Activated CD8-positive, alpha-beta memory T cell treated with anti-CD3 and anti-CD28 coated beads, Interleukin-2, amount 10 ng/mL, durations not matched to agents 7 days and 5 days (primary cell): Measurements from ENCODE around the gene UNC13C. TPM values are rescaled to one million over a fixed set of nuclear protein-coding genes. Genes with fewer than 3 reads are reported as not detected.

Experiments
- ATAC-seq: fragments of 150-1000 bp; cut with Tn5 transposase; one replicate; pipeline ENCODE4 v1.10.0; 2021; ENCODE audit warnings: moderate library complexity
- CTCF ChIA-PET: fragments of 350-600 bp; sonication (Branson Sonifier 250); formaldehyde crosslinking; loops from one replicate; lab custom pipeline; 2021; ENCODE audit warnings: antibody characterized with exemption; lab: Charles Lee
- DNase-seq: peaks from one replicate; pipeline ENCODE4 v3.0.0-alpha.2; 2020
- H3K27ac Mint-ChIP-seq: one replicate; pipeline ENCODE4 v1.8.0; 2021; ENCODE audit warnings: mild to moderate bottlenecking, mixed read lengths
- H3K27me3 Mint-ChIP-seq: one replicate; pipeline ENCODE4 v1.8.0; 2021; ENCODE audit warnings: mixed read lengths
- H3K36me3 Mint-ChIP-seq: one replicate; pipeline ENCODE4 v1.8.0; 2021; ENCODE audit warnings: mild to moderate bottlenecking, mixed read lengths
- H3K4me1 Mint-ChIP-seq: one replicate; pipeline ENCODE4 v1.8.0; 2021; ENCODE audit warnings: mixed read lengths
- H3K4me3 Mint-ChIP-seq: one replicate; pipeline ENCODE4 v1.8.0; 2021; ENCODE audit warnings: mild to moderate bottlenecking, moderate library complexity, mixed read lengths
- H3K9me3 Mint-ChIP-seq: one replicate; pipeline ENCODE4 v1.8.0; 2022; ENCODE audit warnings: low read depth, mixed read lengths
- total RNA-seq, 2 experiments: library from RNA; stranded (reverse); gene quantifications; one replicate each; pipeline ENCODE4 v1.2.3, GENCODE V29; 2021

The UNC13C gene
- total RNA-seq, 2 experiments from 2014 or later = not detected

DNA sequence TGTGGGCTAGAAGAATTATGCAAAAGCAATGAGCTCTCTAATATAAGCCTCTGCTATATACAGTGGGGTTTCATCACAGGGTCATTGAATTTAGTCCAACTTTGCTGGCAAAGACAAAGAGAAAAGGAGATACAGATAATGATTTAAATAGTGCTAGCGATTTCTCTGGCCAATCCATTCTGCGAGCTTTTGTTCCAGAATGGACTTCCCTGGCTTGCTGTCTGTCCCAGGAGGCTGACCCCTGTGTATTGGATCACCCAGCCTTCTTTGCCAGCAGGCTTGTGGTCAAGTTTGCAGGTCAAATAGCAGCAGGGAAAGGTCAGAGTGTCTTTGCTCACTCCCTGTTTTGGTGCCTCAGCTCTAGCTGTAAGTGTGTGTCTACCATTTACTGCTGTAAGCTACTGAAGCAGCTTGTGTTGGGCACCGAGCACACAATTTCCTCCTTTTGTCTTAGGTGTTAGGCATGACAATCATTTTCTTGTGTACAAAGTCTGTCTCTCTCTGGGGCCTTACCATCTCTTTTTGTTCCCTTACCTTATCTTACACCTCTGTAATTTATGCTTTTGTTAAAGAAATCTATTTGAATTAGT lies 55.7 kb downstream of the UNC13C start:
- Mint-ChIP-seq H3K27ac (no peak overlapping the region), H3K4me1 (no peaks in the 10 kb centered on the region), H3K9me3 (no peaks in the 10 kb centered on the region), H3K36me3 (no peaks in the 10 kb centered on the region), H3K4me3 (no peak overlapping the region), H3K27me3 (no peaks in the 10 kb centered on the region)
- DNase-seq (no peak), ATAC-seq (no peak)
- CTCF ChIA-PET = no interaction called here

DNA sequence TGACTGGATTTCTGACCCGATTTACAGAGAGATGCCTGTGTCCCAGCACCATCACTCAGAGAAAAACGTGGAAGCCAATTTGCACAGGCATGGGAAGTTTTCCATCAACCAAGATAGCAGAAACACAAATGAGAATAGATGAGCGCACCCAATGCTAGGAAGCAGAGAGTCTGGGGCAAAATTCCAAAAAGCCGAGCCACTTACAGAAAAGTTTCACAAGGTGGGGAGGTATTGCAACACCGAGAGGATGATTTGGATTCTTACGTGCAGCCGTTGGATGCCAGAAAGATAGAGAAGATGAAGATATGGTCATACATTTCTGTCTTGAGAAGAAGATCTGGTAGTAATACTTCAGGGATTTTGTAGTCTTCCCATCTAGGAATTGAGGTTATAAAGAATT lies 57.4 kb downstream of the UNC13C start:
- Mint-ChIP-seq H3K4me1 (no peaks in the 10 kb centered on the region), H3K36me3 (no peaks in the 10 kb centered on the region), H3K4me3 (no peak overlapping the region), H3K9me3 (no peaks in the 10 kb centered on the region), H3K27me3 (no peaks in the 10 kb centered on the region), H3K27ac (no peak overlapping the region)
- DNase-seq (no peak), ATAC-seq (no peak)
- CTCF ChIA-PET = no interaction called here

DNA sequence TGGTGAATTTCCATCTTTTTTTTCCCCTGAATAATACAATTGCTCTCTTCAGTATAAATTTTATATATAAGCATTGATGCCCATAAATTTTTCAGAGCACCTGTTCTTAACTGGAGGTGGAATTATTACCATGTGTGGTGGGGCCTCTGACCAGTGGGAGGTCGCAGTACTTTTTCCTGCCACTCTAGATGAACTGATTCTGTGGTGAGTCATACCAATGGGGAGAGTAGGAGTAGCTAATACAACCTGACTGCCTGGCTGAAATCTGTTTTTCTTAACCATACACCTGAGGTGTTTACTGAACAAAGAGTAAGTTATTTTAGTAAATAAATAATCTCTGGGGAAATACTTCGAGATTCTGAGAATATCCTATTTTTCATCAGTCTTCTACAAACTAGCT lies 67.2 kb downstream of the UNC13C start:
- Mint-ChIP-seq H3K9me3 (no peaks in the 10 kb centered on the region), H3K27me3 (no peaks in the 10 kb centered on the region), H3K36me3 (no peaks in the 10 kb centered on the region), H3K27ac (no peak overlapping the region), H3K4me3 (no peak overlapping the region), H3K4me1 (no peaks in the 10 kb centered on the region)
- no peak for DNase-seq
- CTCF ChIA-PET = no interaction called here
- no peak for ATAC-seq

DNA sequence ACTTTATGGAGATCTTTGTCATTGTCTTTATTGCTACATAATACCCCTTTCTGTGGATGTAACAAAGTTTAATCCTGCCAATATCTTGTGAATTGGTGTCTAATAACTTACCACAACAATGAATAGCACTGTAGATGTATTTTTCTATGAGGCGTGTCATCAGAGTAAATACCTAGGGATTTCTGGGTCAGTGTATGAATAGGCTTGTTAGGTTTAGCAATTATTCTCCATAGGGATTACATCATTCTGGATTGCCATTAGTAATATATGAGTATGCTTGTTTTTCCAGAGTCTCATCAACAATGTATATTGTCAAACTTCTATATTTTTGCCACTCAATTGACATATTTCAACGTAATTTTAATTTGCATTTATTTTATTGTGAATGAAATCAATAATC lies 67.9 kb downstream of the UNC13C start:
- CTCF ChIA-PET = no interaction called here
- ATAC-seq = no peak
- H3K9me3 Mint-ChIP-seq = no peaks in the 10 kb centered on the region

DNA sequence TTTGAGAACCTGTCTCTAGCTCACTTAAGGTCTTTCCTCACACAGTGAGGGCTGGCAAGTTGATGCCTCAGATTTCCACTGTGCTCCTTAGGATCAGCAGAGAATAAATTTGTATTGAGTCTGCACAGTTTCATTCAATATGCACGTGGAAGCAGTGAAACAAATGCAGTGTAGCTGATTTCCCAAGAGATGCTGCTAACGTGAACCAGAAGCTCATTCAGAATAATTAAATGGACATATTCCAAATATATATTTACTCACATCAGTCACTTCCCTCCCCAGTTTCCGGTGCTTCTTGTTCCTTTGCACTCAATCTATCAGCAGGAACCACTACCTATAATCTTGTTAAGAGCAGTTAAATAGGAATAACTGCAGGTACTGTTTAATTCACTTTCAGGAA lies 86.1 kb downstream of the UNC13C start:
- Mint-ChIP-seq H3K4me3 (no peak overlapping the region), H3K9me3 (peaks cover 3% of the 10 kb centered on the region), H3K27ac (no peak overlapping the region), H3K27me3 (no peaks in the 10 kb centered on the region), H3K36me3 (no peaks in the 10 kb centered on the region), H3K4me1 (no peaks in the 10 kb centered on the region)
- CTCF ChIA-PET = no interaction called here
- ATAC-seq (no peak), DNase-seq (no peak)

More for the DNA sequence above, 67.9 kb downstream of the UNC13C start:
- no peak overlapping the region for H3K4me3 Mint-ChIP-seq
- no peak for DNase-seq
- no peaks in the 10 kb centered on the region for H3K4me1 Mint-ChIP-seq
- H3K27ac Mint-ChIP-seq = no peak overlapping the region
- H3K36me3 Mint-ChIP-seq = no peaks in the 10 kb centered on the region
- H3K27me3 Mint-ChIP-seq = no peaks in the 10 kb centered on the region

DNA sequence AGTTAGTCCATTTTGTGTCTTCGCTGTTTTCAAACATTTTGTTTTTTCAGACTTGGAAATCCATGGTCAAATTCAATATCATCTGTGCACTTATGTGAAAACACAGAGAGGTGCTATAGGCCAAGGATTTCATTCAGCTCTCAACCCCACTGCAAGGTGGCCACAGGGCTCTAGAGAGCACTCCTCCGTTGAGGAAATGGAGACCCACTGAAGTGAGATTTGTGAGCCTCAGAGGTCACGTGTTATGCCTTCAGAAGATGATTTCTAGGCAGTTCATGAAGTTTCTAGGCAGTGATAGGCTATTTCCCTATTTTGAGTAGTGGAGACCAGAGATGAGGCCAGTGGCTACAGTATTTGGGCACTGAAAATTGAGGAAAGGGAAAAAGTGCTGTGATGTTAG lies 88.2 kb downstream of the UNC13C start:
- Mint-ChIP-seq H3K27me3 (no peaks in the 10 kb centered on the region), H3K27ac (no peak overlapping the region), H3K4me3 (no peak overlapping the region), H3K9me3 (peaks cover 3% of the 10 kb centered on the region), H3K4me1 (no peaks in the 10 kb centered on the region), H3K36me3 (no peaks in the 10 kb centered on the region)
- CTCF ChIA-PET = no interaction called here
- DNase-seq (no peak), ATAC-seq (no peak)

DNA sequence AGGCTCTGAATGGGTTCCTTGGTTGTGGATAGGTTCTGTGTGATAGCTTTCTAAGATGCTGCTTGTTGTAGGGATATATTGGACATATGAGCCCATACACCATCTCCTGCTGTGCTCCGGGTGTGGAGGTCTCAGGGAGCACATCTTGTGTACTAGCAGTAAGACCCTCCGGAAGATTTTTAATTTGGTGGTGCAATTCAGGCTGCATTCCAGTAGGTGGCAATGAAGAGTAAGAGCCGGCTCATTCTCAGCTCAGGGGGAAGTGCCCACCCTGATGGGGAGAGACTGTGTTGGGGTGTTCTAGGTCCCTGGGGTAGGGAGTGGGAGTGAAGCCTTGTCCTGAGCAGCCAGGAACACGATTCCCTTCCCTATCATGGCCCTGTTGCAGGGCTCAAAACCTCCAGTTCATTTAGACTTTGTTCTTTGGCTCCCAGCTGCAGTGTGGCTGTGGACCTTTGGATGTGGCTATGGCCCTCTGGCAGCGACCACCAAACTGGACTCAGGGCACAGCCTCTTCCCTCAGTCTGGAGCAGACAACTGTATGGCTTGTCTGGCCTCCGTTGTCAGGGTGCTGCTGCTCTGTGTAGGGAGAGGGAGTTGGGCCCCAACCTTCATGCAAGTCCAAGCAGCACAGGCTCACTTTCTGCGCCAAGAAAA lies 104.7 kb downstream of the UNC13C start:
- no peak overlapping the region for H3K27ac Mint-ChIP-seq
- H3K4me1 Mint-ChIP-seq = no peaks in the 10 kb centered on the region
- CTCF ChIA-PET = interaction anchor here (1.5 kb wide), 1 partner anchor 1356 kb away, joined by 4 read pairs; no protein-coding TSS in a partner anchor
- DNase-seq (no peak), ATAC-seq (no peak)
- H3K36me3 Mint-ChIP-seq = no peaks in the 10 kb centered on the region
- no peaks in the 10 kb centered on the region for H3K27me3 Mint-ChIP-seq
- no peak overlapping the region for H3K4me3 Mint-ChIP-seq
- H3K9me3 Mint-ChIP-seq = no peaks in the 10 kb centered on the region

DNA sequence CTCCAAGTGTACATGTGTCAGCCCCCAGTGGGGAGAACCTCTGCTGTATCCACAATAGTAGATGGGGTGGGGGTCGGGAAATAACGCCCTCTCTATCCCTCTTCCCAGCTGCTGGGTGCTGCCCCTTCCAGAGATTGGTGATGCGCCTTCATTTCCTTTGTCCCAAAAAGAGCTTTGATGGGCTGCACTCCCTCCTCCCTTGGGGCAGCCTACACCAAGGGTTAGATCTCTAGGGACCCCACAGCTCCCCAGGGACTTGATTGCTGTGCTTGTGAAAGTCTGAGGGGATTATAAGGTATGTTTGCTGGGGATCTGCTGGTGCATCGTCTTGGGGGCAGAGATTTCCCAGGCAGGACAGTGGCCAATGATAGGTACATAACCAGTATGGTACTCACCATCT lies 105.3 kb downstream of the UNC13C start:
- no peaks in the 10 kb centered on the region for H3K27me3 Mint-ChIP-seq

DNA sequence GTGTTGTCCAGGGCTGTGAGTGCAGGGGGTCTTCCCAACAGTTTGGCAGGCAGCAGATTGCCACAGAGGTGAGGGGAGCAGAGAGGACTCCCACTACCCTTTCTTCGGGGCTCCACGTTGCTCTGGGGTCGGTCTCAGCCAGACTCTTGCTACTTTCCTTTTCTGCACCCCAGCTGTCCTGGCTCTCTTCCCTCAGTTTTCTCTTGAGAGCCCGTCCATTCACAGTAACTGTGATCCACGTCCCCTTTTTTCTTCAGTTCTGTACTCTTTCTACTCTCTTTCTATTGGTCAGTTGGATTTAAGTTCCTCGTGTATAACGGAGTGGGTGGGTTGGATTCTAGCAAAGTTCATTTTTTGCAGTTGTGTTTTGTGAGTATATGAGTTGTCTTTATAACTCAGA lies 105.8 kb downstream of the UNC13C start:
- no peaks in the 10 kb centered on the region for H3K9me3 Mint-ChIP-seq
- CTCF ChIA-PET = interaction anchor here (1.5 kb wide), 1 partner anchor 1355 kb away, joined by 4 read pairs; no protein-coding TSS in a partner anchor
- ATAC-seq (no peak), DNase-seq (no peak)
- no peak overlapping the region for H3K27ac Mint-ChIP-seq
- H3K27me3 Mint-ChIP-seq = no peaks in the 10 kb centered on the region
- no peaks in the 10 kb centered on the region for H3K4me1 Mint-ChIP-seq
- H3K36me3 Mint-ChIP-seq = no peaks in the 10 kb centered on the region
- H3K4me3 Mint-ChIP-seq = no peak overlapping the region

More for the DNA sequence above, 105.3 kb downstream of the UNC13C start:
- H3K27ac Mint-ChIP-seq = no peak overlapping the region
- H3K4me3 Mint-ChIP-seq = no peak overlapping the region
- ATAC-seq (no peak), DNase-seq (no peak)
- CTCF ChIA-PET = interaction anchor here (1.5 kb wide), 1 partner anchor 1355 kb away, joined by 4 read pairs; no protein-coding TSS in a partner anchor
- no peaks in the 10 kb centered on the region for H3K9me3 Mint-ChIP-seq
- H3K4me1 Mint-ChIP-seq = no peaks in the 10 kb centered on the region
- no peaks in the 10 kb centered on the region for H3K36me3 Mint-ChIP-seq

DNA sequence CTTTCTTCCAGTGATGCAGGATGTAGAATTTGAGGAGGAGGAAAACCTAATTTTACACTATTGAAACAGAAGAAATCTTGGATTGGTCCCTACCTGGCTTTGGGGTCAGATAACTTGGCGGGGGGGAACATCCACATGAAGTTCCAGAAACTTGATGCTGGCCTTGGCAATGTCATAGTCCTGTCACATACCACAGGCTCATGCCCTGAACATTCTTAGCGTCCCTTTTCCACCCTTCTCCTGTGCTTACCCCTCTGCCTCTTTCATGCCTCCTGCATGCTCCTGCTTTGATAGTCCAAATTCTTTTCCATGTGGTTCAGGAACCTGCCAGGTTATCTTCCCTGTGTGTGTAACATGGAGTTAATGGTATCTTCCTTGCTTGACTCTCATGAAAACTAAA lies 110.6 kb downstream of the UNC13C start:
- no peak overlapping the region for H3K4me3 Mint-ChIP-seq
- no peaks in the 10 kb centered on the region for H3K9me3 Mint-ChIP-seq
- no peaks in the 10 kb centered on the region for H3K4me1 Mint-ChIP-seq
- H3K36me3 Mint-ChIP-seq = no peaks in the 10 kb centered on the region
- CTCF ChIA-PET = interaction anchor here (0.7 kb wide), 1 partner anchor 215 kb away, joined by 4 read pairs; no protein-coding TSS in a partner anchor
- DNase-seq (no peak), ATAC-seq (no peak)
- H3K27ac Mint-ChIP-seq = no peak overlapping the region
- H3K27me3 Mint-ChIP-seq = no peaks in the 10 kb centered on the region

DNA sequence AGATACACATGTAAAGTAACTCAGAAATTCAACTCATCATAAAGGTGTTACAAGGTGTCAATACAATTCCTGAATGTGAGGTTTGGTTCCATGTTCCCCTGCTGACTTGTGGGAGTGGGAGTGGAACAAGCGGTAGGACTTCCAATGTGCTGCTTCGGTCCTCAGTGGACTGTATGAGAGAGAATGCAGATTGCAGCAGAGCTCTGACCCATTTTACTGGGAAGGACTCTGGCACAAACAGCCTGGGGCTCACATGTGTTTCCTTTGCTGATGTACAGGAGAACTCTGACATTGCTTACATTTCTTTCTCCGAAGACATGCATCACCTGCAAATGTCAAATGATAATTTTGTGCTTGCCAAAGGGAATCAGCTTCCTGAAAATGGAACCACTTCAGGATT lies 111.5 kb downstream of the UNC13C start:
- no peak for DNase-seq
- ATAC-seq = no peak

DNA sequence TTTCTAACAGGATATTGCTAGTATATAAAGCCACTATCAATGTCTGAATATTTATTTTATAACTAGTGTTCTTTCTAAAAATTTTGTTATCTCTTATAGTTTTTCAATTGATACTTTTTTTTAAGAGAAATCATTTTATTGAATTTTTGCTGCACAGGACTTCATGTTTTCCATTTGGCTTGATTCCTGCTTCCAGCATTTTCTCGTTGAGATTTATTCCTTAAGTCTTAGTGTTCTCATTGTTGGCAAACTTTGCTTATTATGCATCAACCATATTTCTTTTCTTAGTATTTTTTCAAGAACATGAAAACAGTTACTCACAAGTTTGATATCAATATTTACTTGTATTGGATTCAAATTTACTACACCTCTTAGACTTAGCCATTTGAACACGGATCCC lies 113.4 kb downstream of the UNC13C start:
- Mint-ChIP-seq H3K9me3 (no peaks in the 10 kb centered on the region), H3K36me3 (no peaks in the 10 kb centered on the region), H3K27ac (no peak overlapping the region), H3K27me3 (no peaks in the 10 kb centered on the region), H3K4me3 (no peak overlapping the region), H3K4me1 (no peaks in the 10 kb centered on the region)
- CTCF ChIA-PET = no interaction called here
- no peak for ATAC-seq
- DNase-seq = no peak

More for the DNA sequence above, 111.5 kb downstream of the UNC13C start:
- no peak overlapping the region for H3K27ac Mint-ChIP-seq
- no peaks in the 10 kb centered on the region for H3K27me3 Mint-ChIP-seq
- no peaks in the 10 kb centered on the region for H3K36me3 Mint-ChIP-seq
- no peaks in the 10 kb centered on the region for H3K9me3 Mint-ChIP-seq
- no peaks in the 10 kb centered on the region for H3K4me1 Mint-ChIP-seq
- CTCF ChIA-PET = no interaction called here
- H3K4me3 Mint-ChIP-seq = no peak overlapping the region

DNA sequence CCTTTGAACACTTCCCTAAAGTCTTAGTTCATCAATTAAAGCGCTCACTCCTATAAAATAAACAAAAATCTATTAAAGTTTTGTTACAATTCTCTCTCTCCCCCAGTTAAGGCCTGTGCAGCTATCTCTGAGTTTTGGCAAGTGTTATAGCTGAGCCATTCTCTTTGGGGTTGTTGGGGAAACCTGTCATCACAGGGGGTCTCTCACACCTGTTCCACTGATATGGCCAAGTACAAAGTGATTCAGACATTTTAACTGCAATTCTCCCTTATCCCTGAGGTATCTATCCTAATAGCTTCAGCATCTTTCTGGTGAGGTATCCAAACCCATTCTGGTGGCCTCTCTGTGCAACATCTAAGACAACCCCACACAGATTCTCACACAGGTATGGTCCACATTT lies 116.4 kb downstream of the UNC13C start:
- H3K9me3 Mint-ChIP-seq = no peaks in the 10 kb centered on the region
- H3K4me1 Mint-ChIP-seq = no peaks in the 10 kb centered on the region
- no peak overlapping the region for H3K27ac Mint-ChIP-seq
- no peaks in the 10 kb centered on the region for H3K27me3 Mint-ChIP-seq
- ATAC-seq (no peak), DNase-seq (no peak)
- CTCF ChIA-PET = no interaction called here
- no peak overlapping the region for H3K4me3 Mint-ChIP-seq
- no peaks in the 10 kb centered on the region for H3K36me3 Mint-ChIP-seq

DNA sequence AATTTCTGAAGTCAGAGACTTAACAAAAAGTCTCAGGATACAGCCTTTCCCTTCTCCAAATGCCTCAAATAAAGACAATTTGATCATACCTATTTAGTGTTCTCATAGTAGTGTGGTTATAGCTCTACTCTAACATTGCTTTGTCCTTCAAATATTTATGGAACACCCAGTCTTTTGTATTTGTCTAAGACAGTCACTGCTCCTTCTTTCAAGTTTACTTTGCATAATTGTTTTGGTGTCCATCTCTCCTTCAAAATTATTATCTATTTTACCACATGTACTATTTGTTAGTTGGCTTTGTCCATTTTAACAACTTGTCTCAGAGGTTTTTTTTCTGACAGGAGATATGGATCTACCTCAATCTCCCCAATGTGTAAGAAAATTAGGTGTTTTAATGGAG lies 118.8 kb downstream of the UNC13C start:
- DNase-seq (no peak), ATAC-seq (no peak)
- H3K9me3 Mint-ChIP-seq = no peaks in the 10 kb centered on the region
- no peaks in the 10 kb centered on the region for H3K4me1 Mint-ChIP-seq
- H3K27ac Mint-ChIP-seq = no peak overlapping the region
- CTCF ChIA-PET = no interaction called here
- no peaks in the 10 kb centered on the region for H3K27me3 Mint-ChIP-seq
- H3K36me3 Mint-ChIP-seq = no peaks in the 10 kb centered on the region
- no peak overlapping the region for H3K4me3 Mint-ChIP-seq
